HepG2 (cell line): ENCODE measurements around the gene TRIM6.

ENCODE experiments used
- ATF3 ChIP-seq: sonication (generic); formaldehyde crosslinking; IDR thresholded peaks from 2 replicates; pipeline ENCODE4 v1.4.0; 2020; ENCODE audit warnings: missing genetic modification reagents
- ELF1 ChIP-seq: sonication (generic); formaldehyde crosslinking; IDR thresholded peaks from 2 replicates; pipeline ENCODE4 v1.4.0; 2020; ENCODE audit warnings: missing genetic modification reagents
- MAX ChIP-seq: IDR thresholded peaks from 2 replicates; pipeline ENCODE4 v1.6.1; 2012; ENCODE audit warnings: inconsistent platforms
- POLR2AphosphoS2 ChIP-seq: IDR thresholded peaks from 2 replicates; pipeline ENCODE4 v1.6.1; 2011; ENCODE audit warnings: low read depth, low read length, improper control_type of control experiment
- YY1 ChIP-seq: IDR thresholded peaks from 2 replicates; pipeline ENCODE4 v1.6.1; 2011; ENCODE audit warnings: low read length, low read depth, moderate library complexity, mild to moderate bottlenecking; ENCODE audit not compliant: insufficient read depth, insufficient replicate concordance
- ZNF331 ChIP-seq: sonication (generic); formaldehyde crosslinking; IDR thresholded peaks from 2 replicates; pipeline ENCODE4 v1.4.0; 2020; ENCODE audit warnings: missing genetic modification reagents

- TF ChIP-seq POLR2AphosphoS2 (no peak), MAX (no peak), ATF3 (CRISPR knock-in tag) (no peak), ZNF331 (CRISPR knock-in tag) (no peak), ELF1 (CRISPR knock-in tag) (no peak), YY1 (no peak)
These were observed 21.3 kb upstream of the TRIM6 start for GRCh38 chr11:5575152-5575551.
